22Rv1 (cell line): ENCODE data around the gene FAM83D.

Source experiments
- CTCF ChIP-seq: fragments of 450-650 bp; IDR thresholded peaks from 2 replicates; pipeline ENCODE4 v1.5.1; 2017; ENCODE audit warnings: mild to moderate bottlenecking
- ZFX ChIP-seq: fragments of 450-650 bp; IDR thresholded peaks from 2 replicates; pipeline ENCODE4 v1.6.1; 2017; ENCODE audit warnings: antibody characterized with exemption, borderline replicate concordance

GRCh38 chr20:38882600-38882999 lies 43.6 kb upstream of the FAM83D start:
- TF ChIP-seq CTCF (no peak), ZFX (no peak)
